PFSK-1 (cell line): ENCODE results near the gene TRIM23.

Experiments
- FOXP2 ChIP-seq: optimal IDR thresholded peaks from 2 replicates; pipeline ENCODE3; 2011; ENCODE audit warnings: borderline replicate concordance, control low read depth, inconsistent platforms; ENCODE audit not compliant: insufficient read depth; ENCODE audit errors: extremely low read length, extremely low read depth
- POLR2AphosphoS5 ChIP-seq: IDR thresholded peaks from 2 replicates; pipeline ENCODE4 v1.6.1; 2012; ENCODE audit warnings: low read depth, mild to moderate bottlenecking, control low read depth, low read length, moderate library complexity
- REST ChIP-seq, 2 experiments: IDR thresholded peaks; 2 replicates each; pipeline versions ENCODE4 v1.6.1 to v1.8.0; 2011 to 2012; ENCODE audit warnings: low read depth in 2 of 2, low read length in 2 of 2, control low read depth in 1 of 2, inconsistent platforms in 1 of 2, mild to moderate bottlenecking in 1 of 2, moderate library complexity in 1 of 2; ENCODE audit not compliant: insufficient read depth in 1 of 2
- SIN3A ChIP-seq: IDR thresholded peaks from 2 replicates; pipeline ENCODE4 v1.6.1; 2012; ENCODE audit warnings: mild to moderate bottlenecking, low read length, moderate library complexity, borderline replicate concordance; ENCODE audit not compliant: insufficient read depth
- TAF1 ChIP-seq: IDR thresholded peaks from 2 replicates; pipeline ENCODE4 v1.6.1; 2012; ENCODE audit warnings: low read length, control low read depth, borderline replicate concordance; ENCODE audit not compliant: insufficient read depth

The TRIM23 gene

GRCh38 chr5:65544473-65544872 lies 79.7 kb downstream of the TRIM23 start:
- TF ChIP-seq POLR2AphosphoS5 (no peak), REST (IDR thresholded peaks at IDR 0.05; ENCODE audit: insufficient read depth in 1 of 2, low read depth in 2 of 2, low read length in 2 of 2) (no peak), TAF1 (no peak), FOXP2 (no peak), SIN3A (no peak)

GRCh38 chr5:65539827-65540226 lies 84.3 kb downstream of the TRIM23 start:
- TF ChIP-seq TAF1 = no peak
- no peak for TF ChIP-seq FOXP2
- no peak for TF ChIP-seq REST (IDR thresholded peaks at IDR 0.05; ENCODE audit: insufficient read depth in 1 of 2, low read depth in 2 of 2, low read length in 2 of 2)
- no peak for TF ChIP-seq SIN3A
- no peak for TF ChIP-seq POLR2AphosphoS5
